ENCODE data around the gene CCDC85C.

CCDC85C gene

GRCh38 chr14:99628887-99629618, 25.0 kb upstream of the CCDC85C start:
- no peak for DNase-seq

DNA sequence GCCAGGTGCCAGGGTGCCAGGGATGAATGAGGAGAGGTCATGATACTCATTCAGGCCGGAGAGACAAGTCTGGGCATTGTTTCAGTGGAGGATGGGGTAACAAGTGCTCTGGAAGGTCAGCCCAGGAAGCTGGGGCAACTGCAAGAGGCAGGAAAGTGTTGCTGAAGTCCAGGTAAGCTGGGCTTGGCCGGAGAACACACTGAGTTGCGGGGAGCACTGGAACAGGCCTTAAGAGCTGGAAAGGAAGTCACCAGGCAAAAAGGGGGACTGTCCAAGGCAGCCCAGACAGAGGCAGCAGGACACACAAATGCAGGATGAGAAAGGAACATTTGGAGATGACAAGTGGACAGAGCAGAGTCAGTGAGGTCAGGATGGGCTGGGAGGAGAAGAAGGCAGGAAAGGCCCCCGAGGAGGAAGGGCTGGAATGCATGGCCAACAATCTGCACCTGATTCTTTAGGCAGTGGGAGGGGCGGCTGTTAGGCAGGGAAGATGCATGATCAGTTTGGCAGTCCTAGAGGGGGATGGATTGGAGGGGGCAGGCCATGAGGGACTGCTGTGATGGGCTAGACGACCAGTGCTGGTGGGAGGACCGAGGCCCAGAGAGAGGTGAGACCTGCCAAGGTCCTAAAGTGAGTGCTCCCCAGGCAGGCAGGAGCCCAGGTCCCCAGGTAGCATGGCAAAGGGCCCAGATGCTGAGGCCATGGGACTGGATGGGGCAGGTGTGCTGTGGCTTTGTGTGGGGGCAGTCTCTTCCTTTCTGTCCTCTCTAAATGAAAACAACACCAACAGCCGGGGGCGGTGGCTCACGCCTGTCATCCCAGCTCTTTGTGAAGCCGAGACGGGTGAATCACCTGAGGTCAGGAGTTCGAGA, 23.7 kb upstream of the CCDC85C start:
- no peak for DNase-seq

DNA sequence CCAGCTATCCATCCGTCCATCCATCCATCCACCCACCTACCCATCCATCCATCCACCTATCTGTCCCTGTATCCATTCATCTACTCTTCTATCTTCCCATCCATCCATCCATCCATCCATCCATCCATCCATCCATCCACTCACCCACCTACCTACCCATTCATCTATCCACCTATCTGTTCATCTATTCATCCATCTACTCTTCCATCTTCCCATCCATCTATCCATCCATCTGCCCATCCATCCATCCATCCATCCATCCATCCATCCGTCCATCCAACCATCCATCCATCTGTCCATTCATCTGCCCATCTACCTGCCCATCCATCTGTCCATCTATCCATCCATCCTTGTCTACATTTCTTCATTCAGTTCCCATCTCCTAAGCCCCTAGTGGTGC, 23.1 kb upstream of the CCDC85C start:
- DNase-seq, result no peak

DNA sequence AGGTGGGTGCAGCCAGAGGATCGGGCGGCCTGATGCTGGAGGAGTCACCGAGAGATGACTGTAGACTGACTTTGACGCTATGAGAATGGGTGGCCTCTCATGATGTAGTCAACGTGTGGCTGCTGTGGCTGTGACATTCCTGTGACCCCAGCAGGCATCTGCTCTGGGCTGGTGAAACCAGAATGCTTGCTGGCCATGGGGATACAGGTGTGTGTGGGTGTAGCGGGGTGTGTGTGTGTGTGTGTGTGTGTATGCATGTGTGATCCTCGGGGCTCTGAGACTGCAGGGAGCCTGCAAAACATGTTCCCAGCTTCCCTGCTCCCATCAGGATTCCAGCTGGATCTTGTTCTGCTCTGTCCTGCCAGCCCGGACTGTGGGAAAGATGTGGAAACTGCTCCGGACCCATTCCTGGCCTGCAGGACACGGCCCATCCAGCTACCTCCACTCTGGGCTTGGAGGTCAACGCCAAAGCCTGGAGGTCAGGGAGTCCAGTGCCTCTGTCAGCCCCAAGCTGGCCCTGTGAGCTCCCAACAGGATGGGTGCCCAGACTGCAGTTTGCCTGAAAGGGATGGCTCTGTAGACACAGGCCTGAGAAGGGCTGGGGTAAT, 22.1 kb upstream of the CCDC85C start:
- no peak for DNase-seq

GRCh38 chr14:99625476-99625875, 21.5 kb upstream of the CCDC85C start:
- no peak for DNase-seq

GRCh38 chr14:99624971-99625370, 21.0 kb upstream of the CCDC85C start:
- DNase-seq, result no peak

DNA sequence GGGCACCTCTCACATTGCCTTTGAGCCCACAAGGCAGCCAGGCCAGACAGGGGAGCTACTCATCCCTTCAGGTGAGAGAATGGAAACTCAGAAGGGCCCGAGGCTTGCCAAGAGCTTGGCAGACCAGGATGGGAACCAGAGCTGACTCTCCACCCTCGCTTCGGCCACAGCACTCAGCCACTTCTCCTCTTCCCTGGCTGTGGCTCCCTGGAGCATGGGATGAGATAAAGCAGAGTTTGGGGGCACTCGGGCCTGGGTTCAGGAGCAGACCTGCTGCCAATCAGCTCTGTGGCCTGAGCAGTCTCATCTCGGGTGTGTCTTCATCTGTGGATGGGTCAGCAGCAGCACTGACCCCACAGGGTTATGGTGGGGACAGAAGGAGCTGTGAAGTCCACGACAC, 20.0 kb upstream of the CCDC85C start:
- no peak for DNase-seq

GRCh38 chr14:99621948-99622347, 17.9 kb upstream of the CCDC85C start:
- DNase-seq, result no peak

DNA sequence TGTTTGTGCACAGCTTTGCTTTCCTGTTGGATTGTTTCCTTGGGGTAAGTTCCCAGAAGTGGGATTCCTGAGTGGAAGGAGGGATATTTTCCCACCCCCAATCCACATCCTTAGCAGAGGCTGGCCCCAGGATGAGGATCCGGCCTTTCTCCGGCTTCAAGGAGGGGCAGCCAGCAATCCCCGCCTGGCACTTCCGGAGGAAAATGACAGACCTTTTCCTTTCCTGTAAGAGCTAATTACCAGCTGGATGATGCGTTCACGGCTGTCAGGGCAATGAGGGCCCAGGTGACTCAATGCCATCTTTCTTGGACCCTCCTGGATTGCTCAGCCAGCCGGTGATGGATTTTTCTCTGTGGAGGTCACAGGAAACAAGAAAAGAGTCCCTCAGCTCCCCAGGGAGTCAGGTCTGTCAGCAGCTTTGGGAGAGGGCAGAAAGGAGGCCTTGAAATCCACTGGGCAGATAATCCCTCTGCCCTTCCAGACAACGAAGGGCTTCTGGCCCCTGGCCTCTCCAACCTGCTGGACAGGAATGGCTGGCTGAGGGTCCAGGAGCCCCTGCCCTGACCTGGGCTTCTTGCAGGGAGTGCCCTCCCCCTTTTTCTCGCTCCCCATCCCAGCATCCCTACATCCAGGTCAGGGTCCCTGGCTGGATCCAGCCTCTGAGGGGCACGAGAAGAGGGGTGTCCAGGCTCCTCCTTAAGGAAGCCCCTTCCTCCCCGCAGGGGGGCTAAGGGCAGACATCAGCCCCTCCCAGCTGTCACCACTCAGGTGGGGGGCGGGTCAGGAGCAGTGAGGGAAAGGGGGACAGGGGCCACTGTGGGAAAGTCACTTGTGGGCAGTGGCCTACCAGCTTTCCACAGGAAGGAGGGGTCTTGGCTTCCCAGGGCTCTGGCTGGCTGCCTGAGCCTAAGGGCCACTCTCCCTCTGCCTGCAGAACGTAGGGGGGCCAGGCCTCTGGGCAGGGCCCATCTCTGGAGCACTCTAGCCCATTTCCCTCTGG, 16.1 kb upstream of the CCDC85C start:
- DNase-seq, result no peak

- no peak for DNase-seq
Measured at GRCh38 chr14:99616832-99617800, 13.1 kb upstream of the CCDC85C start.

DNA sequence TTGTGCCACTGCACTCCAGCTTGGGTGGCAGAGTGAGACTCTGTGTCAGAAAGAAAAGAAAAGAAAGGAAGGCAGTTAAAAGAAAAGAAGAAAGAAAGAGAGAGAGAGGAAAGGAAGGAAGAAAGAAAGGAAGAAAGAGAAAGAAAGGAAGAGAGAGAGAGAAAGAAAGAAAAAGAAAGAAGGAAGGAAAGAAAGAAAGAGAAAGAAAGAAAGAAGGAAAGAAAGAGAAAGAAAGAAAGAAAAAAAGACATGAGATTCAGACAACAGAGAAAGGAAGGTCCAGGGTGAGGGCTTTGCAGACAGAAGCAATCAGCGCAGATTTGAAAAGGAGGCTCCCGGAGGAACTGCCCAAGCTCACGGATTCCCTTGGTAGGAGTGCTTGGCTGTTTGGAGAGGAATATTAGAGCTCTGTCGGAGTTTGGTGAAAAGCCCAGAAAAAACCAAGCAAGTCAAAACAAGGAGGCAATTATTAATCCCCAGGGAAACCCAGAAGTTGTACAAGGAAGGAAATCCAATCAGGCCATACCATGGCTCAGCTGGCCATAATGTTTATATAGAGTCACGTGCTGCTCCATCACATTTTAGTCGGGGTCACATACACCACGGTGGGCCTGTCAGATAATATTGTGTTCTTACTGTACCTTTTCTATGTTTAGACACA, 11.6 kb upstream of the CCDC85C start:
- no peak for DNase-seq

GRCh38 chr14:99612738-99613330, 8.8 kb upstream of the CCDC85C start:
- no peak for DNase-seq

- DNase-seq, result no peak
Measured at GRCh38 chr14:99612071-99612737, 8.2 kb upstream of the CCDC85C start.

DNA sequence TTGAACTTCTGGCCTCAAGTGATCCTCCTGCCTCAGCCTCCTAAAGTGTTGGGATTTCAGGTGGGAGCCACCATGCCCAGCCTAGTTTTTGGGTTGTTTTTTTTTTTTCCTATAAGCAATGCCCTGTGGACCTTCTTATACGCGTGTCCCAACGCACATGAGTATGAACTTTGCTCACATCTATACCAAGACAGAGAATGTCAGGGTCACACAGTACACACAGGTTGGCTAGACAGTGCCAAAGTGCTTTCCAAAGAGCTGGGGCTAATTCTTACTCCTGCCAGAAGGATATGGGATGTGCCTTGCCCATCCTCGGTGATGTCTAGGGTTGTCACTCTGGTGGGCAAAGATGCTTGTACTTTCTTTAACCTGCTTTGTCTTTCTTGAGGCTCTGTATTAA, 7.6 kb upstream of the CCDC85C start:
- no peak for DNase-seq

DNA sequence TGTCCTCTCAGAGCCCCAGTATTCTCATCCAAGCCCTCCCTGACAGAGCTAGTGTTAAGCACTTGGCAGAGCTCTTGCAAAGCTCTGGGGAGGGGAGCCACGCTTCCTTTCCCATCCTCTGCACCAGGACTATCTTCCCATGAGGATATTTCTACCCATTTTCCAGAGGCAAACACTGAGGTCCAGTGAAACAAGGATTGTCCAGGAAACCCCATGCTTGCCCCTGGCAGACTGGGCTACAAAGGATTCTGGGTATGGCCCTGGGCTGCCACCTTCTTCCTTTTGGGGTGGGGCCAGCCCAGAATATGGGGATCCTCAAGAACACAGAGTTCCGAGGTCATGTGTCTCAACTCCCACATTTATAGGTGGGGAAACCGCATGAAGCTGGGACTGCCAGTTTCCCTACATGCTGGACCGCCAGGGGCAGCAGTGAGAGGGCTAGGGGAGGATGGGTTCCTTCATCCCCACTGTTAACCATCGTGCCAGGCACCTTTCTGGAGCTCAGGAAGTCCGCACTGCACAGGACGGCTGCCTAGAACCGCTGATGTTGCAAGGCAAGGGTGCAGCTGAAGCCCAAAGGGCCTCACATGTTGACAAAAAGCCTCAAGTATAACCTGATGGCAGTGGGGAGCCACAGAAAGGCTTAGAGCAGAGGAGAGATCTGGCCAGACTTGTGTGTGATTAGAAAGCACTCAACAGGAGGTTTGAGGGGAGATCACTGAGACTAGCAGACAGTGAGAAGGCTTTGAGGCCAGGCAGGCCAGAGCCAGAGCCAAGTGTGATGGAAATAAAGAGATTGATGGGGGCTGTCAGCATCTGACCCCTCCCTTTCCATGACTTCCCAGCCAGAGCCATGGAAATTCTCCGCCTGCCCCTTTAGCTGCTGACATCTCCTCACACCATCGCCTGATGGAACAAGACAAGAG, 5.5 kb upstream of the CCDC85C start:
- no peak for DNase-seq

DNA sequence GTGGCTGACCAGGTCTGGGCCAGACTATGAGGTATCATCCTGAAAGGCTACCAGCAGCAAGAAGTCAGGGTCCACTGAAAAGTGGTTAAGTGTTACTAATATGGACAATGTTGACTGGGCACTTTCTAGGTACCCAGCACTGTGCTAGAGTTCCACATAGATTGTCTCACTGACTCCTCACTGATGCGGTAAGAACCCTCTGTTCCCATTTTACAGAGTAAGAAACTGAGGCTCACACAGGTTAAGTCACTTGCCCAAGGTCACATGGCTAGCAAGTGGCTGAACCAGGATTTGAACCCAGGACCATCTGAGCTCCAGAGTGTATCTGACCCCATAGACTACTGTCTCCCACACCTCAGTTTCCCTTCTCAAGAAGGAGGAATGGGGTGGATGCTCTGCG, 4.6 kb upstream of the CCDC85C start:
- no peak for DNase-seq

DNA sequence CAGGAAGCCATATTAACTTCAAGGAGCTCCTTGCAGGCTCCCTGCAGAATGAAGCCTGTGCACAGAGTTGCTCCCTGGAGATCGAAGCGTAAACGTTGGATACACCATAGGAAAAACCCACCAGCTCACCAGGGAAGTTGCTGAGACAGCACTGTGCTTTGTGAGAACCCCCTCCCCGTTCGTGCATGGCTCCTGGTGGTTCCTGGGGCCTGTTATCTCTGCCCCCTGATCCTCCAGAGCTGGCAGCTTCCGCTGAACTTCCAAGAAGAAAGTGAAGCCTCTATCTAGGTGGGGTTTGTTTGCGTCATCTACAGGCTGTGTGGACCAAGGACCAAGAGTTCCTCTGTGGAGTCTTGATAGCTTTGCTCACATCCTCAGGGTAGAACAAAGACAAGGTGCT, 2.4 kb upstream of the CCDC85C start:
- DNase-seq, result no peak

GRCh38 chr14:99605299-99605961, 1.4 kb upstream of the CCDC85C start:
- no peak for DNase-seq

All from GOT3 (cell line).